ENCODE data around the gene LYG1.
"Not testable (repeated sequence)": the region's sequence is repeated elsewhere in the genome, so short reads cannot be mapped to it uniquely, and the experiment has no call there.

LYG1 gene

GRCh38 chr2:99301097-99301496, at the start of gene LYG1:
LYG1 (minus strand) TSS chr2:99301197; CDS start chr2:99295670, 5,527 bp downstream.
- in situ Hi-C loops (cut with HindIII; ENCODE audit: low pct_ligation_motif_present, low pct_unique_long_range_greater_than_20kb, low sequenced_read_pairs); DNase-seq: not testable (repeated sequence)

GRCh38 chr2:99350194-99350593, 49.2 kb upstream of the LYG1 start:
- no peak for DNase-seq
- in situ Hi-C loops (cut with HindIII; ENCODE audit: low pct_ligation_motif_present, low pct_unique_long_range_greater_than_20kb, low sequenced_read_pairs), result no loop called here

- no peak for DNase-seq
- in situ Hi-C loops (cut with HindIII; ENCODE audit: low pct_ligation_motif_present, low pct_unique_long_range_greater_than_20kb, low sequenced_read_pairs), result no loop called here
Observed at GRCh38 chr2:99348173-99348572, 47.2 kb upstream of the LYG1 start.

GRCh38 chr2:99346218-99346617, 45.2 kb upstream of the LYG1 start:
- in situ Hi-C loops (cut with HindIII; ENCODE audit: low pct_ligation_motif_present, low pct_unique_long_range_greater_than_20kb, low sequenced_read_pairs), result no loop called here
- DNase-seq, result no peak

- in situ Hi-C loops (cut with HindIII; ENCODE audit: low pct_ligation_motif_present, low pct_unique_long_range_greater_than_20kb, low sequenced_read_pairs); DNase-seq: not testable (repeated sequence)
Observed at GRCh38 chr2:99345446-99345845, 44.4 kb upstream of the LYG1 start.

GRCh38 chr2:99342536-99342935, 41.5 kb upstream of the LYG1 start:
- no peak for DNase-seq
- in situ Hi-C loops (cut with HindIII; ENCODE audit: low pct_ligation_motif_present, low pct_unique_long_range_greater_than_20kb, low sequenced_read_pairs), result no loop called here

GRCh38 chr2:99340669-99341236, 39.8 kb upstream of the LYG1 start:
- no peak for DNase-seq
- in situ Hi-C loops (cut with HindIII; ENCODE audit: low pct_ligation_motif_present, low pct_unique_long_range_greater_than_20kb, low sequenced_read_pairs), result no loop called here

- DNase-seq, result peak; percentile 43
Observed at GRCh38 chr2:99338029-99338585, 37.1 kb upstream of the LYG1 start.

GRCh38 chr2:99337113-99338028, 36.4 kb upstream of the LYG1 start, which contains the start of gene EIF5B:
EIF5B (plus strand) TSS chr2:99337389; CDS start chr2:99337555, 166 bp downstream.
- DNase-seq, result peak; percentile 98
- in situ Hi-C loops (cut with HindIII; ENCODE audit: low pct_ligation_motif_present, low pct_unique_long_range_greater_than_20kb, low sequenced_read_pairs), result no loop called here

More at GRCh38 chr2:99338029-99338585, 37.1 kb upstream of the LYG1 start:
- in situ Hi-C loops (cut with HindIII; ENCODE audit: low pct_ligation_motif_present, low pct_unique_long_range_greater_than_20kb, low sequenced_read_pairs), result no loop called here

GRCh38 chr2:99336804-99337112, 35.8 kb upstream of the LYG1 start:
- no peak for DNase-seq
- in situ Hi-C loops (cut with HindIII; ENCODE audit: low pct_ligation_motif_present, low pct_unique_long_range_greater_than_20kb, low sequenced_read_pairs), result no loop called here

GRCh38 chr2:99335911-99336803, 35.2 kb upstream of the LYG1 start, which contains the start of gene TXNDC9:
TXNDC9 (minus strand) TSS chr2:99336333; CDS start chr2:99333210, 3,123 bp downstream.
- DNase-seq, result peak; percentile 100
- in situ Hi-C loops (cut with HindIII; ENCODE audit: low pct_ligation_motif_present, low pct_unique_long_range_greater_than_20kb, low sequenced_read_pairs), result no loop called here

- in situ Hi-C loops (cut with HindIII; ENCODE audit: low pct_ligation_motif_present, low pct_unique_long_range_greater_than_20kb, low sequenced_read_pairs), result no loop called here
- no peak for DNase-seq
Observed at GRCh38 chr2:99325384-99325783, 24.4 kb upstream of the LYG1 start.

- peak; percentile 24 for DNase-seq
- in situ Hi-C loops (cut with HindIII; ENCODE audit: low pct_ligation_motif_present, low pct_unique_long_range_greater_than_20kb, low sequenced_read_pairs), result not testable (repeated sequence)
Observed at GRCh38 chr2:99317873-99318200, 16.8 kb upstream of the LYG1 start.

GRCh38 chr2:99317161-99317872, 16.3 kb upstream of the LYG1 start:
- in situ Hi-C loops (cut with HindIII; ENCODE audit: low pct_ligation_motif_present, low pct_unique_long_range_greater_than_20kb, low sequenced_read_pairs), result no loop called here
- no peak for DNase-seq

GRCh38 chr2:99299580-99299979, 1.4 kb downstream of the LYG1 start:
- in situ Hi-C loops (cut with HindIII; ENCODE audit: low pct_ligation_motif_present, low pct_unique_long_range_greater_than_20kb, low sequenced_read_pairs), result no loop called here
- no peak for DNase-seq

GRCh38 chr2:99297994-99298393, 3.0 kb downstream of the LYG1 start:
- DNase-seq, result no peak
- in situ Hi-C loops (cut with HindIII; ENCODE audit: low pct_ligation_motif_present, low pct_unique_long_range_greater_than_20kb, low sequenced_read_pairs), result no loop called here

GRCh38 chr2:99285526-99285925, 15.5 kb downstream of the LYG1 start:
- in situ Hi-C loops (cut with HindIII; ENCODE audit: low pct_ligation_motif_present, low pct_unique_long_range_greater_than_20kb, low sequenced_read_pairs), result no loop called here
- DNase-seq, result no peak
